Ishikawa (cell line): ENCODE results near the gene KCNIP4.

ENCODE experiments used
- CEBPB ChIP-seq: IDR thresholded peaks from 2 replicates; pipeline ENCODE4 v1.6.1; 2012
- CREB1 ChIP-seq: IDR thresholded peaks from 2 replicates; pipeline ENCODE4 v1.6.1; 2012; ENCODE audit warnings: low read depth
- EGR1 ChIP-seq: IDR thresholded peaks from 2 replicates; pipeline ENCODE4 v1.6.1; 2012
- EP300 ChIP-seq: IDR thresholded peaks from 2 replicates; pipeline ENCODE4 v1.6.1; 2012; ENCODE audit warnings: borderline replicate concordance
- FOXM1 ChIP-seq: IDR thresholded peaks from 2 replicates; pipeline ENCODE4 v1.6.1; 2012; ENCODE audit warnings: low read depth, borderline replicate concordance
- NFIC ChIP-seq: IDR thresholded peaks from 2 replicates; pipeline ENCODE4 v1.6.1; 2012
- RAD21 ChIP-seq: IDR thresholded peaks from 2 replicates; pipeline ENCODE4 v1.6.1; 2012; ENCODE audit warnings: low read depth
- TAF1 ChIP-seq: IDR thresholded peaks from 2 replicates; pipeline ENCODE4 v1.6.1; 2012; ENCODE audit warnings: low read depth, mild to moderate bottlenecking
- TCF12 ChIP-seq: IDR thresholded peaks from 2 replicates; pipeline ENCODE4 v1.6.1; 2012; ENCODE audit warnings: low read depth
- TEAD4 ChIP-seq: IDR thresholded peaks from 2 replicates; pipeline ENCODE4 v1.6.1; 2012
- YY1 ChIP-seq: IDR thresholded peaks from 2 replicates; pipeline ENCODE4 v1.6.1; 2012; ENCODE audit warnings: low read depth
- ZBTB7A ChIP-seq: IDR thresholded peaks from 2 replicates; pipeline ENCODE4 v1.6.1; 2012; ENCODE audit warnings: low read depth
- TF ChIP-seq, protein P1 (sequence below): IDR thresholded peaks from 2 replicates; pipeline ENCODE4 v1.6.1; 2012; ENCODE audit warnings: low read depth, mild to moderate bottlenecking
- TF ChIP-seq, protein P2 (sequence below): IDR thresholded peaks from 2 replicates; pipeline ENCODE4 v1.6.1; 2012
- TF ChIP-seq, protein P3 (sequence below): IDR thresholded peaks from 2 replicates; pipeline ENCODE4 v1.6.1; 2012

Gene KCNIP4

DNA sequence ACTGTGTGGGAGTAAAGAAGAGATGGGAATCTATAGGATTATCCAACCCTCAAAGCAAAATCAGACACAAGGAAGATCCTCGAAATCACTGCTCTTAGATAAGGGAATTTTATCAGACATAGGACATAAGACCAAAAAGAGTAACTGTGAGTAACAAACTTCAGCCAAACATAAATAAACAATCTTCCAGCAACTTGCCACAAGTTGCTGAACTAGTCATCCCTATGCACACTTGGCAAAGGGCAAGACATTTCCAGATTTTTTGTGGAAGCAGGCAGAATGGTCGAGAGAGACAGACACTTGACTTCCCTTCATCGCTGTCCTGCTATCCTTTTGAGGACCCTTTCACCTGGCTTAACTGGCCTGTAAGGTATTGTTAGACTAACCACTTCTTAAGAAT is 89.6 kb downstream of the KCNIP4 start:
- TF ChIP-seq TEAD4 (no peak), CEBPB (no peak), CREB1 (no peak), EP300 (no peak), TCF12 (no peak), RAD21 (no peak), FOXM1 (no peak), YY1 (no peak), ZBTB7A (no peak), TAF1 (no peak)
- TF ChIP-seq, protein P1, sequence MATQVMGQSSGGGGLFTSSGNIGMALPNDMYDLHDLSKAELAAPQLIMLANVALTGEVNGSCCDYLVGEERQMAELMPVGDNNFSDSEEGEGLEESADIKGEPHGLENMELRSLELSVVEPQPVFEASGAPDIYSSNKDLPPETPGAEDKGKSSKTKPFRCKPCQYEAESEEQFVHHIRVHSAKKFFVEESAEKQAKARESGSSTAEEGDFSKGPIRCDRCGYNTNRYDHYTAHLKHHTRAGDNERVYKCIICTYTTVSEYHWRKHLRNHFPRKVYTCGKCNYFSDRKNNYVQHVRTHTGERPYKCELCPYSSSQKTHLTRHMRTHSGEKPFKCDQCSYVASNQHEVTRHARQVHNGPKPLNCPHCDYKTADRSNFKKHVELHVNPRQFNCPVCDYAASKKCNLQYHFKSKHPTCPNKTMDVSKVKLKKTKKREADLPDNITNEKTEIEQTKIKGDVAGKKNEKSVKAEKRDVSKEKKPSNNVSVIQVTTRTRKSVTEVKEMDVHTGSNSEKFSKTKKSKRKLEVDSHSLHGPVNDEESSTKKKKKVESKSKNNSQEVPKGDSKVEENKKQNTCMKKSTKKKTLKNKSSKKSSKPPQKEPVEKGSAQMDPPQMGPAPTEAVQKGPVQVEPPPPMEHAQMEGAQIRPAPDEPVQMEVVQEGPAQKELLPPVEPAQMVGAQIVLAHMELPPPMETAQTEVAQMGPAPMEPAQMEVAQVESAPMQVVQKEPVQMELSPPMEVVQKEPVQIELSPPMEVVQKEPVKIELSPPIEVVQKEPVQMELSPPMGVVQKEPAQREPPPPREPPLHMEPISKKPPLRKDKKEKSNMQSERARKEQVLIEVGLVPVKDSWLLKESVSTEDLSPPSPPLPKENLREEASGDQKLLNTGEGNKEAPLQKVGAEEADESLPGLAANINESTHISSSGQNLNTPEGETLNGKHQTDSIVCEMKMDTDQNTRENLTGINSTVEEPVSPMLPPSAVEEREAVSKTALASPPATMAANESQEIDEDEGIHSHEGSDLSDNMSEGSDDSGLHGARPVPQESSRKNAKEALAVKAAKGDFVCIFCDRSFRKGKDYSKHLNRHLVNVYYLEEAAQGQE = no peak

DNA sequence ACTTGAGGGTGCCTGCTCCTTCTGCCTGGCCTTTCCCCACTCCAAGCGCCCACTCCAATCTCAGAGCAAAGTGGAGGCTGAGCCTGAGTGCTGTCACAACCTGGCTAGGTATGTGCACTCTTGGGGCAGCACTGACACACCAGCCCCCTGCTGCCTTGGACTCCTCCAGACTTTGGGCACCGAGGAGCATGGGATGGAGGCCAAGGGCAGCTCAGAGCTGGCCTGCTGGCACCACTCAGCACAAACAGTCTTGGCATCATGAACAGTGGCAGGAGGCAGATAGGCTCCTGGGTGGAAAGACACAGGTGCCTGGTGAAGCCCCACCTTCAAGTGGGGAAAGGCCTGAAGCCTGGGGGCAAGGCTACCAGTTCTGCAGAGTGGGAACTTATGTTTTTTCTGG is 91.8 kb downstream of the KCNIP4 start:
- TF ChIP-seq CREB1 = no peak
- no peak for TF ChIP-seq FOXM1
- TF ChIP-seq EGR1 = no peak
- no peak for TF ChIP-seq TCF12
- TF ChIP-seq, protein P2, sequence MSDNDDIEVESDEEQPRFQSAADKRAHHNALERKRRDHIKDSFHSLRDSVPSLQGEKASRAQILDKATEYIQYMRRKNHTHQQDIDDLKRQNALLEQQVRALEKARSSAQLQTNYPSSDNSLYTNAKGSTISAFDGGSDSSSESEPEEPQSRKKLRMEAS = no peak
- no peak for TF ChIP-seq ZBTB7A

DNA sequence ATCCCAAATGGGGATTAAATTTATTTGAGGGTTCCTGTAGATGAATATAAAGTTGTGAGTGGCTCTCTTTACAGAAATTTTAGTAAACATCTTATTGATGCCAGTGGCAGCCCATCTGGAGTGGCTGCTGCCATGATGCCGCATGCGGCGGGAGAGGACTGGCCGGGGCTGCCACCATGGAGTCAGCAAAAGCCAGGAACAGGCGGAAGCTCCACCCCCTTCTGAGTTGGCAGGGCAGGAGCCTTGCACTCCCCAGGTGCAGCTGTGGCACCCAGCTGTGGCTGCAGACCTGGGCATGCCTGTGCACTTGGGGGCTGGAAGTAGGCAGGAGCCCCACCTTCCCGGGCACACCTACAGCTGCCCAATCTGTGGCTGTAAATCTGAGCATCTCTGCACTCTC is 92.3 kb downstream of the KCNIP4 start:
- TF ChIP-seq NFIC = no peak
- no peak for TF ChIP-seq TEAD4
- TF ChIP-seq YY1 = no peak
- TF ChIP-seq TCF12 = no peak

DNA sequence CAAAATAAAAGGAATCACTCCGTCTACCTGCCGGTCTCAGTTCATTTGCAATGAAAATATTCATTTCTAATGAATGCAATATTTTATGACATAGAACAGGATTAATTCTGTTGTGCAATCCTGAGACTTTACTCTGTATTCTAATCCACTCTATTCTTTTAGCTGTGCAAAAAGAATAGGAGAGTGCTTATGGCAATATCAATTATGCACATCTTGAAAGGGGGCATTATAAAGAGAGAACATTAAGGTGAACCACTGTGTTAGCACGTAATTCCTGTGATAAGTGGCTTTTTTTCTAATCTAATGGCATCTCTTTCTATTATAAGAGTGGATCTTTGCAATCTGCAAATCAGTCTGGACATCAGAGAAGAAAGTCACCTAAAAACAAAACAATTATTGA is 99.5 kb downstream of the KCNIP4 start:
- TF ChIP-seq, protein P2 = no peak
- TF ChIP-seq RAD21 (no peak), NFIC (no peak), EP300 (no peak), ZBTB7A (no peak), TCF12 (no peak), EGR1 (no peak), CREB1 (no peak), TEAD4 (no peak), YY1 (no peak), FOXM1 (no peak), CEBPB (no peak), TAF1 (no peak)
- TF ChIP-seq, protein P3, sequence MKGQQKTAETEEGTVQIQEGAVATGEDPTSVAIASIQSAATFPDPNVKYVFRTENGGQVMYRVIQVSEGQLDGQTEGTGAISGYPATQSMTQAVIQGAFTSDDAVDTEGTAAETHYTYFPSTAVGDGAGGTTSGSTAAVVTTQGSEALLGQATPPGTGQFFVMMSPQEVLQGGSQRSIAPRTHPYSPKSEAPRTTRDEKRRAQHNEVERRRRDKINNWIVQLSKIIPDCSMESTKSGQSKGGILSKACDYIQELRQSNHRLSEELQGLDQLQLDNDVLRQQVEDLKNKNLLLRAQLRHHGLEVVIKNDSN = no peak
- TF ChIP-seq, protein P1 = no peak

DNA sequence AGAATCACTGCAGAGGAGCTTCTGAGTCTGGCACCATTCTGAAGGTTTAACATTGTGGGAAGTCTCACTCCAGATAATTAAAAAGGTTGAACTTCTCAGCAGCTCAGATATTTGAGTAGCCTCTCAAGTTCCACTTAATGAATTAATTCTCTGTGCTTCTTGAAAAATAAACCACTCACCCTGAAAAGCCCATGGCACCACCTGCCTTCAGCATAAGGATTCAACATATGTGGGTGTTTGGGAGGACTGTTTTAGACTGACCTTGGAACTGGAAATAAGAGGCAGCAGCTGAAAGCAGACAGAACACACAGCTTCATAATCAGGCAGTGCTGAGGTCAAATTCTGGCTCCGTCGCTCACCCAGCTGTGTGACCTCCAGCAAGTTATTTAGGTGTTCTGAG is 100.6 kb downstream of the KCNIP4 start:
- TF ChIP-seq TAF1 (no peak), NFIC (no peak), FOXM1 (no peak), TEAD4 (no peak), EP300 (no peak)
- TF ChIP-seq, protein P3 = no peak
- TF ChIP-seq, protein P1 = no peak
